ENCODE data around the gene PXMP2. TPM values are rescaled to one million over a fixed set of nuclear protein-coding genes. Genes with fewer than 3 reads are reported as not detected.

Gene PXMP2
- total RNA-seq, 2 experiments from 2014 or later, result 35.9 to 38.9 TPM

DNA sequence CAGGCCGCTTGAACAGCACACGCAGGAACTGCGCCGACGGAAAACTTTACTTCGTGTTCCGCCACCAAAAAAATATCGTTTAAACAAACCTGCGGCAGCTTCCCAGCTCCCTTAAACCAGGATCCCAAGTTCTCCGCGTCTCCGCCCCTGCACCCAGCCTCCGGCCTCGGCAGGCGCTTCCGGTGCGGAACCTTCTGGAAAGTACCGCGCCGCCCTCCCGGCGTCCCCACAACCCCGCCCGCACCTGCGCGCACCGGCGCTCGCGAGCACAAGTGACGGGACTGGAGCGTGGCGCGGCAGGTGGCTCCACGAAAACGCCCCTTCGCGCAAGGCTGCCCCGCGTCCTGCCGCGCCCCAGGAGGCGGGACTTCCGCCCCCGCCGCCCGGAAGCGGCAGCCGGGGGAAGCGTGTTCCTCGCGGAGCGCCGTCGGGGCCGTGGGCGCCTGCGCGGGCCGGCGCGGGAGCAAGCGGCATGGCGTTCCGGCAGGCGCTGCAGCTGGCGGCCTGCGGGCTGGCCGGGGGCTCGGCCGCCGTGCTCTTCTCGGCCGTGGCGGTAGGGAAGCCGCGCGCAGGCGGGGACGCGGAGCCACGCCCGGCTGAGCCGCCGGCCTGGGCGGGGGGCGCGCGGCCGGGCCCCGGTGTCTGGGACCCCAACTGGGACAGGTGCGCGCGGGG, 23.2 kb downstream of the PXMP2 start, which contains the start of gene PGAM5:
Gene PGAM5 (plus strand): TSS at position 438 of the 675 bp plus-strand sequence. CDS start 35 bp downstream, at position 473.
- Mint-ChIP-seq H3K4me3 (peak within 1 kb of the TSS; percentile 93), H3K36me3 (ENCODE audit: low read depth) (peaks cover 16% of the 10 kb centered on the region), H3K27me3 (no peaks in the 10 kb centered on the region), H3K27ac (peak within 1 kb of the TSS; percentile 92), H3K4me1 (peaks cover 25% of the 10 kb centered on the region), H3K9me3 (no peaks in the 10 kb centered on the region)
- peak; percentile 92 for DNase-seq
- ChIA-PET POLR2A (no interaction called here), CTCF (no interaction called here)

DNA sequence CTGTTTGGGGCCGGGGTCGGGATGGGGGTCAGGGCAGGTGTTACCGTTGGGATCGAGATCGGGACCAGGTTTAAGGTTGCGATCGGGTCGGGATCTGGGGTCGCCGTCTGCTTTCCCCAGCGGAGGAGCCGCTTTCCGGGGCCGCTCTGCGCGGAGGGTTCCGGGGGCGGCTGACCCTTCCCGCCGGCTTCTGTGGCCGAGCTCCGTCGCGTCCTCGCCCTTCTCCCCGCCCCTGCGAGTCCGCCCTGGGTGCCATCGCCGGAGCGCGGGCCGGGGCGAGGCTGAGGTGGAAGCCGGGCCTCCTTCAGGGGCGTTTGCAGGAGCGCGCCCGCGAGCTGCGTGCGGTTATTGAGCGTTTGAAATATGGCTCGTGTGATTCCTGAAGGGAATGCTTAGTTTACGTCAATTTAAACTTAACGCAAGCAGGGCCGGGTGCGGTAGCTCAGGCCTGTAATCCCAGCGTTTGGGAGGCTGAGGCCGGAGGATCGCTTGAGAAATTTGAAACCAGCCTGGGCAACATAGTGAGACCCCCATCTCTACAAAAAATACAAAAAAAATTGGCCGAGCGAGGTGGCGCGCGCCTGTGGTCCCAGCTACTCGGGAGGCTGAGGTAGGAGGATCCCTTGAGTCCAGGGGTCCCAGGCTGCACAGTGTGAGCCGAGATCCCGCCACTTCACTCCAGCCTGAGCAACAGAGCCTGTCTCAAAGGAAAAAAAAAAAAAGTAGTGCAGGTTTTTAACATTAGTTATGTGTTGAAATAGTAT, 23.9 kb downstream of the PXMP2 start:
- Mint-ChIP-seq H3K27me3 (no peaks in the 10 kb centered on the region), H3K27ac (peak overlapping the region; percentile 78), H3K9me3 (no peaks in the 10 kb centered on the region), H3K36me3 (ENCODE audit: low read depth) (peaks cover 16% of the 10 kb centered on the region), H3K4me3 (peak overlapping the region; percentile 82), H3K4me1 (peaks cover 25% of the 10 kb centered on the region)
- ChIA-PET POLR2A (no interaction called here), CTCF (interaction anchor here (1.1 kb wide), 1 partner anchor 15 kb away, joined by 3 read pairs; no protein-coding TSS in a partner anchor)
- peak; percentile 27 for DNase-seq

DNA sequence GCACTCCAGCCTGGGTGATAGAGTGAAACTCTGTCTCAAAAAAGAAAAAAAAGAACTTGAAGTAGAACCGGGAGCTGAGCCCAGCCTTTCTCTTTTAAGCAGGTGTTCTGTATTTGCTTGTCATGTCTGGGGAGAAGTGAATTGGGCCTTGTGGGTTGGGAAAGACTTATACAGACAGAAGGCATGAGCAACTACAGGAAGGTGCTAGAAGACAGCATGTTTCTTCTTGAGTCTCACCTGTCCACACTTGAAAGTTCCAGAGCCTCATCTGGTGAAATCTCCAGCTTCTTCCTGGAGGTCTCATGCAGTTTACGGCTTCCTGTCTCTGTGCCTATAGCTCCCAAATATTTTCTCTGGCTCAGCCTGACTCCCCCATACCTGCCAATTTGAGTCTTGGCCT, 25.7 kb downstream of the PXMP2 start:
- H3K4me3 Mint-ChIP-seq, result no peak overlapping the region
- H3K36me3 Mint-ChIP-seq (ENCODE audit: low read depth), result peaks cover 18% of the 10 kb centered on the region
- H3K9me3 Mint-ChIP-seq, result no peaks in the 10 kb centered on the region
- no peaks in the 10 kb centered on the region for H3K27me3 Mint-ChIP-seq
- DNase-seq, result no peak
- CTCF ChIA-PET, result interaction anchor here (2.0 kb wide), 1 partner anchor 21 kb away, joined by 4 read pairs; no protein-coding TSS in a partner anchor
- POLR2A ChIA-PET, result no interaction called here
- H3K4me1 Mint-ChIP-seq, result peaks cover 22% of the 10 kb centered on the region
- peak overlapping the region; percentile 77 for H3K27ac Mint-ChIP-seq

DNA sequence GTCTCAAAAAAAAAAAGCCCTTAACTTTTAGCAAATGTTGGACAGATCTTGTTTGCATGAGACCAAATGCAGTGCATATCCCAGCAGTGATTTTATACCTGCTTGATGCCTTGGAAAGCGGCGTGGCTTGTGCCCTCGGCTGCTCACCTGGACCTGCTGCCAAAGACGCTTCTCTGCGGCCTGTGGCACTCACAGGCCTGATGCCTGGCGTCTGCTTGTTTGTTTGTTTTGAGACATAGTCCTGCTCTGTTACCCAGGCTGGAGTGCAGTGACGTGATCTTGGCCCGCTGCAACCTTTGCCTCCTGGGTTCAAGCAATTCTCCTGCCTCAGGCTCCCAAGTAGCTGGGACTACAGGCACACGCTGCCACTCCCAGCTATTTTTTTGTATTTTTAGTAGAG, 28.5 kb downstream of the PXMP2 start:
- peaks cover 32% of the 10 kb centered on the region for H3K36me3 Mint-ChIP-seq (ENCODE audit: low read depth)
- H3K4me3 Mint-ChIP-seq, result no peak overlapping the region
- ChIA-PET POLR2A (no interaction called here), CTCF (no interaction called here)
- H3K27me3 Mint-ChIP-seq, result no peaks in the 10 kb centered on the region
- no peak overlapping the region for H3K27ac Mint-ChIP-seq
- no peaks in the 10 kb centered on the region for H3K9me3 Mint-ChIP-seq
- DNase-seq, result no peak
- H3K4me1 Mint-ChIP-seq, result peaks cover 19% of the 10 kb centered on the region

DNA sequence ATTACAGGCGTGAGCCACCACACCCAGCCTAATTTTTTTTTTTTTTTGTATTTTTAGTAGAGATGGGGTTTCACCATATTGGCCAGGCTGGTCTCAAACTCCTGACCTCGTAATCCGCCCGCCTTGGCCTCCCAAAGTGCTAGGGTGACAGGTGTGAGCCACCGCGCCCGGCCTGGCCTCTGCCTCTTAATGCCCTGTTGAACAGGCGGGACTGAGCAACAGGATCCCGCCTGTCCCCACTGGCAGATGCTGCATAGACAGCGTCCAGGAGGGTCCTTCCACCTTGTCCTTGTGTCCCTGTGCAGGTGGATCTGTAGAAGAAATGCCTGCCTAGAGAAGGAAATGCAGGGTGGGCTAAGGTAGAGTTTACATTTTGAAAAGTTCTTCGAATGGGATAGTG, 29.0 kb downstream of the PXMP2 start:
- Mint-ChIP-seq H3K27ac (no peak overlapping the region), H3K9me3 (no peaks in the 10 kb centered on the region), H3K4me3 (no peak overlapping the region), H3K4me1 (peaks cover 19% of the 10 kb centered on the region), H3K36me3 (ENCODE audit: low read depth) (peaks cover 33% of the 10 kb centered on the region), H3K27me3 (no peaks in the 10 kb centered on the region)
- POLR2A ChIA-PET, result no interaction called here
- CTCF ChIA-PET, result no interaction called here
- DNase-seq, result no peak

DNA sequence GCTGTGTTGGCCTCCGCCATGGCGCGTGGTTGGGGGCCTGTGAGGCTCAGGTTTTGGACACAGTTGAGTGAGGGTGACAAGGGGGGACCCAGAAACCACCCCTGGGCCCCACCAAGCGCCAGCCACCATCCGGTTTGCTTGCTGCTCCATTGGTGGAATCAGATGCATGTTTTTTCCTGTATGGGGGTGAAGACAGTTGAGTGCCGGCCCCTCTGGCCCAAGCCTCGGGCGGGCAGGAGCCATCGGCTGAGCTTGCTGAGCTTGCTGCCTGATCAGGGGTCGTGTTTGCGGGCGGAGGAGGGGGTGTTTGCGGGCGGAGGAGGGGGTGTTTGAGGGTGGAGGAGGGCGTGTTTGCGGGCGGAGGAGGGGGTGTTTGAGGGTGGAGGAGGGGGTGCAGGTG, 29.6 kb downstream of the PXMP2 start:
- peaks cover 15% of the 10 kb centered on the region for H3K4me1 Mint-ChIP-seq
- ChIA-PET POLR2A (no interaction called here), CTCF (interaction anchor here (1.1 kb wide), 1 partner anchor 25 kb away, joined by 3 read pairs; no protein-coding TSS in a partner anchor)
- H3K9me3 Mint-ChIP-seq, result no peaks in the 10 kb centered on the region
- H3K27me3 Mint-ChIP-seq, result no peaks in the 10 kb centered on the region
- no peak overlapping the region for H3K27ac Mint-ChIP-seq
- DNase-seq, result no peak
- H3K4me3 Mint-ChIP-seq, result no peak overlapping the region
- peaks cover 36% of the 10 kb centered on the region for H3K36me3 Mint-ChIP-seq (ENCODE audit: low read depth)

DNA sequence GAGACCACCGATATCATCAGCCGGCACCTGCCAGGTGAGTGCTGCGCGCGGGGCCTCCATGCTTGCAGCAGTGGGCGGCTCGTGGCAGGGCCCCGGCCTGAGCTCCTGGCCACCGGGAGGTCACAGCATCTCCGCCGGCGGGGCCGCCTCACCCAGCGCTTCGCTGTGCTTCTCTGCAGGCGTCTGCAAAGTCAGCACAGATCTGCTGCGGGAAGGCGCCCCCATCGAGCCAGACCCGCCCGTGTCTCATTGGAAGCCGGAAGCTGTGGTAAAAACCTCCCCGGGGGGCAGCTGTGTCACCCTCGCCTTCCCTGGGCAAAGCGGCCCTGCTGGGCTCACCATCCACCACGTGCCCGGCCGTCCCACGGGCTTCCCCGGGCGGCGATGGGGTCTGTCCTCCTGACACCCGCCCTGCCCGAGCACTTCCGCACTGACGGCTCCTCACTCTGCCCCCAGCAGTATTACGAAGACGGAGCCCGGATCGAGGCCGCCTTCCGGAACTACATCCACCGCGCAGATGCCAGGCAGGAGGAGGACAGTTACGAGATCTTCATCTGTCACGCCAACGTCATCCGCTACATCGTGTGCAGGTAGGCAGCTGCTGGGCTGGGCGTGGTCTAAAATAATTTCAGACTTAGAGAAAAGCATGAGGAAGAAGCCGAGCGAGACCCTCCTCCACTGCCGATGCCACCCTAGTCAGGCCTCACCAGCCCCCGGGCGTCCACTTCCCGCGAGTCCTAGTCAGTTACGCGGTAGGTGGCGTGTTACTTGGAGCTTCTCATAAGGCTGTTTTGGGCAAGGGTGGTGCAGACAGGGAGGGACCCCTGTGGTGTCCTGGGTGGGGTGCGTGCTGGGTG, 30.4 kb downstream of the PXMP2 start:
- Mint-ChIP-seq H3K9me3 (no peaks in the 10 kb centered on the region), H3K27ac (no peak overlapping the region), H3K4me1 (peaks cover 12% of the 10 kb centered on the region), H3K36me3 (ENCODE audit: low read depth) (peaks cover 36% of the 10 kb centered on the region), H3K27me3 (no peaks in the 10 kb centered on the region), H3K4me3 (no peak overlapping the region)
- no peak for DNase-seq
- POLR2A ChIA-PET, result interaction anchor here (0.5 kb wide), 1 partner anchor 40 kb away, joined by 3 read pairs; no protein-coding TSS in a partner anchor
- CTCF ChIA-PET, result interaction anchor here (1.1 kb wide), 1 partner anchor 26 kb away, joined by 3 read pairs; no protein-coding TSS in a partner anchor

DNA sequence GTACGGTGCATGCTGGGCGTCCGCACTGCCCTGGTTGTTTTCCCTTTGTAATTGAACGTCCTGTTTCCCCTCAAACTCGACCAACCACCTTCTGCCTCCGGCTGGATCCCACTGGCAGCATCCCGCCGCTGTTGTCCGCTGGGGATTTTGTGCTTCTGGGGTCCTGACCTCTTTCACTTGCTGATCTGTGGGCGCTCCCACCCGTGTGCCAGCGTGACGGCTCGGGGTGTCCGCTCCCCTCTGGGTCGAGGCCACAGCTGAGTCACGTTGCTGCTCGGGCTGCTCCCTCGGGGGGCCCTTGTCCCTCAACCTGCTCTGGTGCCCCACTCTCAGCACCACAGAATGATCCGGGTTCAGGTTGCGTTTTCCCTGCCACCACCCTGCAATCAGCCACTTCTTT, 31.3 kb downstream of the PXMP2 start:
- POLR2A ChIA-PET, result interaction anchor here (0.6 kb wide), 1 partner anchor 12 kb away, joined by 3 read pairs; no protein-coding TSS in a partner anchor
- no peaks in the 10 kb centered on the region for H3K9me3 Mint-ChIP-seq
- H3K4me3 Mint-ChIP-seq, result no peak overlapping the region
- CTCF ChIA-PET, result no interaction called here
- H3K36me3 Mint-ChIP-seq (ENCODE audit: low read depth), result peaks cover 42% of the 10 kb centered on the region
- no peak overlapping the region for H3K27ac Mint-ChIP-seq
- H3K27me3 Mint-ChIP-seq, result no peaks in the 10 kb centered on the region
- H3K4me1 Mint-ChIP-seq, result peaks cover 5% of the 10 kb centered on the region
- no peak for DNase-seq

DNA sequence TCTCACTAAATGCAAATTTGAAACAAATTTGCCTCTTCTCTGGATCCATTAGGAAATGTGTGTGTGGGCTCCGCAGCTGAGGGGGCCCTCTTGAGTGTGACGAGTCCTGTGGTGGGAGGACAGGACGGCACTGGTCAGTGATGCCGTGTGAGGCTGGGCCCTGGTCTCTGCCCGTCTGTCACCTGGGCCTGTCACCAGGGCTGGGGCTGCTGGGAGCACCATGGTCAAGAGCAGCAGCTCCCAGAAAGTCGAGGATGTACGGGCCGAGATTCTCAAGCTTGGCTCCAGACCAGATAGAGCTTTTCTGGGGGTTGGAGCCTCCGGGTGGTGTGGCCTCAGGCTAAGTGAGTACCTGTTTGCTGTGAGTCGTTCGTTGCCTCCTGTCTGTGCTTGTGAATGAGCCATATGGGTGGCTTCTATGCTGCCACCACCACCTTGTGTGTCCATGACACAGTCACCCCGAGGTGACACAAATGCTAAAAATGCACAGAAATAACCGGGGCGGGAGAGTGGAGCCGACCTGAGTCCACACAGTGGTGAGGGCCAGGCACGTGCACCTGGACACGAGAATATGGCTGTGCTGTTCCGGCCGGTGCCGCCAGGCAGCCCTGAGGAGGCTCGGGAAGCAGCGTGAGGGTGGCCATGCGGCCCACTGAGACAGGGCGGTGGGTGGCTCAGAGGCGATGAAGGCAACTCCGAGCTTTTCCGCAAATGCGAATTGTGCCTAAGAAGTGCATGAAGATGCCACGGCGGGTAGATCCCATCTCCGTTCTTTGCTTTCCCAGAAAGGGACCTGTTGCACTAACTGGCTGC, 32.0 kb downstream of the PXMP2 start:
- no peak overlapping the region for H3K27ac Mint-ChIP-seq
- no peak overlapping the region for H3K4me3 Mint-ChIP-seq
- no peak for DNase-seq
- CTCF ChIA-PET, result no interaction called here
- peaks cover 46% of the 10 kb centered on the region for H3K36me3 Mint-ChIP-seq (ENCODE audit: low read depth)
- peaks cover 3% of the 10 kb centered on the region for H3K4me1 Mint-ChIP-seq
- POLR2A ChIA-PET, result interaction anchor here (0.6 kb wide), 1 partner anchor 11 kb away, joined by 3 read pairs; no protein-coding TSS in a partner anchor
- no peaks in the 10 kb centered on the region for H3K9me3 Mint-ChIP-seq
- no peaks in the 10 kb centered on the region for H3K27me3 Mint-ChIP-seq

DNA sequence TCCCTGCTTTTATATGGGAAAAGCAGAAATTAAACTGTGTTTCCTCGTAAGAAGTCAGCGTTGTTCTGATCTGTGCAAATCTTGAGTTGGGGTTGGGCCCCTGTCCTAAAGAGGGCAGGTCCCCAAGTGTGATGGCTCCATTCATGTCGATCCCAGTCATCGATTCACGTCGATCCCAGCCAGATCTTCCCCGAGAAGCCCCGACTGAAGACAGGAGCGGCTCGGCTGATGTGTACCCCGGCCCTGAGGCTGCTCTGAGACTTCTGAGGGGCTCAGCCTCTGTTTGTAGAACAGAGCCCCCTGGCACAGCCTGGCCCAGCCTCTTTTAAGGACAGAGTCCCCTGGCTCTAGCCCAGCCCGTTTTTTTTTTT, 32.6 kb downstream of the PXMP2 start:
- H3K4me3 Mint-ChIP-seq, result no peak overlapping the region
- ChIA-PET POLR2A (no interaction called here), CTCF (no interaction called here)
- no peaks in the 10 kb centered on the region for H3K9me3 Mint-ChIP-seq
- no peak overlapping the region for H3K27ac Mint-ChIP-seq
- peaks cover 46% of the 10 kb centered on the region for H3K36me3 Mint-ChIP-seq (ENCODE audit: low read depth)
- H3K27me3 Mint-ChIP-seq, result no peaks in the 10 kb centered on the region
- DNase-seq, result no peak
- H3K4me1 Mint-ChIP-seq, result no peaks in the 10 kb centered on the region

DNA sequence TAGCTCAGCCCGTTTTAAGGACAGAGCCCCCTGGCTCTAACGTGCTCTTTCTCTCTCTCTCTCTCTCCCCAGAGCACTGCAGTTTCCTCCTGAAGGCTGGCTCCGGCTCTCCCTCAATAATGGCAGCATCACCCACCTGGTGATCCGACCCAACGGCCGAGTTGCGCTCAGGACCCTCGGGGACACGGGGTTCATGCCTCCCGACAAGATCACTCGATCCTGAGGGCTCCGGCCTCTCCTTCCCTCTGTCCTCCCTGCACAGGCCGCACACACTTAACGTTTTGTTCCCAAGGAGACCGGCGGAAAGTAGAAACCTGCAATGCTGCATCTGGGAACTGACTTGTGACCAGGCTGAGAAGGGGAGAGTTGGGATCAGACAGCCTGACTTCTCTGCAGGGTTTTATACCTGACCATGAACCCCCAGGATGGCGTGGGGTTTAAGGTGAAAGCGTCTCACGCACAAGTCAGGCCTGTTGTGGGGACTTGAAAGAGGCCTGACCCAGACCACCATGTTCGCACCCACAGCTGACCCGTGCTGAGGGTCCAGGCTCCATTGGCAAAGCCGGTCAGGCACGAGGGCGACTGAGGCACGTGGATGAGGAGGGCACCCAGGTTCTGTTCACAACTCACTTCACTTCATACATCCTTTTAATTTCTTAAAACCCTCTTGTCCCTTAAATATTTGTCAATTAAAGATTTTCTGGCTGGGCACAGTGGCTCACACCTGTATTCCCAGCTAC, 33.4 kb downstream of the PXMP2 start:
- ChIA-PET POLR2A (no interaction called here), CTCF (no interaction called here)
- Mint-ChIP-seq H3K9me3 (no peaks in the 10 kb centered on the region), H3K27me3 (no peaks in the 10 kb centered on the region), H3K27ac (no peak overlapping the region), H3K4me1 (no peaks in the 10 kb centered on the region), H3K36me3 (ENCODE audit: low read depth) (peaks cover 54% of the 10 kb centered on the region), H3K4me3 (no peak overlapping the region)
- no peak for DNase-seq

All from activated CD4-positive, alpha-beta T cell treated with anti-CD3 and anti-CD28 coated beads, Interleukin-2, amount 10 ng/mL, durations not matched to agents 7 days and 5 days (primary cell).